Panc1 (cell line): Measurements from ENCODE around the gene TWIST2.

ENCODE experiments used
- CTCF ChIP-seq: fragments of 450-650 bp; IDR thresholded peaks from 2 replicates; pipeline ENCODE4 v1.5.1; 2017; ENCODE audit warnings: mild to moderate bottlenecking
- POLR2AphosphoS5 ChIP-seq: IDR thresholded peaks from 2 replicates; pipeline ENCODE4 v1.6.1; 2012; ENCODE audit warnings: mild to moderate bottlenecking, low read depth, low read length, moderate library complexity
- REST ChIP-seq, 2 experiments: IDR thresholded peaks; 2 replicates each; pipeline ENCODE4 v1.6.1; 2011 to 2012; ENCODE audit warnings: low read depth in 2 of 2, control low read depth in 1 of 2, low read length in 1 of 2, mild to moderate bottlenecking in 1 of 2, moderate library complexity in 1 of 2; ENCODE audit not compliant: insufficient read depth in 1 of 2
- SIN3A ChIP-seq: IDR thresholded peaks from 2 replicates; pipeline ENCODE4 v1.6.1; 2012; ENCODE audit warnings: low read depth, mild to moderate bottlenecking, low read length, moderate library complexity, borderline replicate concordance; ENCODE audit not compliant: insufficient read depth
- TCF7L2 ChIP-seq: IDR thresholded peaks from 2 replicates; pipeline ENCODE4 v1.6.1; 2011; ENCODE audit warnings: mild to moderate bottlenecking, low read depth, low read length, inconsistent platforms

DNA sequence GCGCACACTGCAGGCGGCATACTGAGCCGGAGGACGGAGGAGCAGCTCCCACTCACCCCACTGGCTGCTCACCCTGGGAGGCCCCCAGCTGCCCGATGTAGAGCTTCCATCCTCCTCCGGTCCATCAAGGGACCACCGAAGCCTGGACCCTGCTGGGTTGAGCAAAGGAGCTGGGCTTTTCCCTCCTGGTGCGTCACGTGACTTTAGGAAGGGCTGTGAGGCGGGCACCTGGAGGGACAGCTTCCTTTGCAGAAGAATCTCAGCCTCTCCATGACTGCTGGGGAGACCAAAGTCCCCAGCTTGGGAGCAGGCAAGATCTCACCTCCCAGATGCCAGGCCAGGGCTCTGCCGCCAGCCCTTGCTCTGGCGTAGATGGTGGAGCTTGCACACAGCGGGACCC is 102.7 kb downstream of the TWIST2 start:
- TF ChIP-seq CTCF (no peak), POLR2AphosphoS5 (no peak), TCF7L2 (no peak), REST (IDR thresholded peaks at IDR 0.05; ENCODE audit: insufficient read depth in 1 of 2, low read depth in 2 of 2, low read length in 1 of 2) (no peak), SIN3A (no peak)
